IMR-90 (cell line): ENCODE measurements around the gene UNKL. TPM values are rescaled to one million over a fixed set of nuclear protein-coding genes. Genes with fewer than 3 reads are reported as not detected.

ENCODE experiments used
- ATAC-seq: fragments of 200-7000 bp; cut with Tn5 transposase; 2 replicates; pipeline ENCODE4 v1.9.1; 2020; ENCODE audit warnings: low read depth, mild to moderate bottlenecking, moderate library complexity
- BruUV-seq: library from RNA; stranded (reverse); fragments of 400-500 nt; replicated peaks from 2 replicates; lab custom pipeline; 2021; lab: Mats Ljungman, UMichigan
- CTCF ChIA-PET: fragments of 300-600 bp; formaldehyde crosslinking; extraction: SDS; loops from one replicate; lab custom pipeline; 2021; ENCODE audit warnings: antibody characterized with exemption; lab: Yijun Ruan, JAX
- POLR2A ChIA-PET: fragments of 300-600 bp; sonication (Branson Sonifier 250); formaldehyde crosslinking; loops from one replicate; lab custom pipeline; 2022; ENCODE audit warnings: antibody characterized with exemption; ENCODE audit not compliant: unreplicated experiment; lab: Charles Lee
- DNase-seq: peaks from one replicate; pipeline ENCODE4 v3.0.0; 2013
- H2AFZ ChIP-seq: replicated peaks from 2 replicates; pipeline ENCODE3; 2013; ENCODE audit warnings: low read length, mild to moderate bottlenecking; ENCODE audit not compliant: poor library complexity
- H2AK5ac ChIP-seq: 2 replicates; pipeline ENCODE4 v1.6.1; 2013; ENCODE audit warnings: low read depth, low read length, inconsistent platforms
- H2AK9ac ChIP-seq: replicated peaks from 2 replicates; pipeline ENCODE3; 2013; ENCODE audit warnings: mild to moderate bottlenecking, low read depth, low read length, moderate library complexity; ENCODE audit not compliant: poor library complexity
- H2BK120ac ChIP-seq: 2 replicates; pipeline ENCODE4 v1.6.1; 2013; ENCODE audit warnings: low read depth, low read length, inconsistent platforms
- H2BK15ac ChIP-seq: 3 replicates; pipeline ENCODE4 v1.6.1; 2013; ENCODE audit warnings: low read depth, low read length, inconsistent platforms
- H2BK20ac ChIP-seq: 2 replicates; pipeline ENCODE4 v1.6.1; 2013; ENCODE audit warnings: low read depth, mild to moderate bottlenecking, inconsistent platforms, low read length, moderate library complexity
- H2BK5ac ChIP-seq: 2 replicates; pipeline ENCODE4 v1.6.1; 2013; ENCODE audit warnings: mild to moderate bottlenecking, low read depth, low read length, inconsistent platforms; ENCODE audit not compliant: poor library complexity, severe bottlenecking
- H3K14ac ChIP-seq: replicated peaks from 2 replicates; pipeline ENCODE4 v1.6.1; 2013; ENCODE audit warnings: low read depth, low read length, inconsistent platforms
- H3K18ac ChIP-seq: 2 replicates; pipeline ENCODE4 v1.6.1; 2013; ENCODE audit warnings: low read depth, low read length, control low read depth
- H3K23ac ChIP-seq: 2 replicates; pipeline ENCODE4 v1.6.1; 2013; ENCODE audit warnings: low read depth, low read length, inconsistent platforms
- H3K27ac ChIP-seq: 2 replicates; pipeline ENCODE4 v1.5.1; 2013; ENCODE audit warnings: mild to moderate bottlenecking, control low read depth, low read length; ENCODE audit not compliant: insufficient read depth
- H3K27me3 ChIP-seq: 2 replicates; pipeline ENCODE4 v1.6.1; 2013; ENCODE audit warnings: low read length; ENCODE audit not compliant: control insufficient read depth, insufficient read depth
- H3K36me3 ChIP-seq: 2 replicates; pipeline ENCODE4 v1.6.1; 2013; ENCODE audit warnings: low read length, mixed read lengths; ENCODE audit not compliant: control insufficient read depth, insufficient read depth
- H3K4ac ChIP-seq: 2 replicates; pipeline ENCODE4 v1.6.1; 2013; ENCODE audit warnings: low read depth, low read length, inconsistent platforms
- H3K4me1 ChIP-seq: 2 replicates; pipeline ENCODE4 v1.6.1; 2013; ENCODE audit warnings: low read length, mixed read lengths; ENCODE audit not compliant: control insufficient read depth, insufficient read depth
- H3K4me2 ChIP-seq: 2 replicates; pipeline ENCODE4 v1.6.1; 2013; ENCODE audit warnings: low read depth, mild to moderate bottlenecking, control low read depth, low read length, moderate library complexity
- H3K4me3 ChIP-seq: 2 replicates; pipeline ENCODE4 v1.5.1; 2013; ENCODE audit warnings: low read depth, mild to moderate bottlenecking, control low read depth, low read length, moderate library complexity; ENCODE audit not compliant: insufficient read depth
- H3K56ac ChIP-seq: 2 replicates; pipeline ENCODE4 v1.6.1; 2013; ENCODE audit warnings: low read length, inconsistent platforms; ENCODE audit not compliant: insufficient read depth; ENCODE audit errors: extremely low read depth
- H3K79me1 ChIP-seq, 2 experiments: 2 replicates each; pipeline ENCODE4 v1.6.1; 2013; ENCODE audit warnings: low read length in 2 of 2, inconsistent platforms in 1 of 2, low read depth in 1 of 2
- H3K9ac ChIP-seq: 2 replicates; pipeline ENCODE4 v1.6.1; 2013; ENCODE audit warnings: low read depth, low read length, control low read depth
- H3K9me1 ChIP-seq: 2 replicates; pipeline ENCODE4 v1.6.1; 2013; ENCODE audit warnings: low read length, inconsistent platforms; ENCODE audit not compliant: insufficient read depth
- H3K9me3 ChIP-seq: 2 replicates; pipeline ENCODE4 v1.6.1; 2013; ENCODE audit warnings: low read length; ENCODE audit not compliant: control insufficient read depth, insufficient read depth
- H4K20me1 ChIP-seq: 2 replicates; pipeline ENCODE4 v1.6.1; 2013; ENCODE audit warnings: low read length, inconsistent platforms; ENCODE audit not compliant: insufficient read depth
- H4K5ac ChIP-seq: 2 replicates; pipeline ENCODE4 v1.6.1; 2013; ENCODE audit warnings: mild to moderate bottlenecking, low read depth, low read length, control low read depth
- H4K8ac ChIP-seq, 2 experiments: 2 replicates each; pipeline ENCODE4 v1.6.1; 2013; ENCODE audit warnings: low read depth in 2 of 2, low read length in 2 of 2, control low read depth in 1 of 2, inconsistent platforms in 1 of 2
- H4K91ac ChIP-seq: 2 replicates; pipeline ENCODE4 v1.6.1; 2013; ENCODE audit warnings: low read depth, low read length, inconsistent platforms; ENCODE audit not compliant: insufficient read depth
- CEBPB ChIP-seq: IDR thresholded peaks from 2 replicates; pipeline ENCODE4 v1.6.1; 2012; ENCODE audit warnings: low read depth, low read length, improper control_type of control experiment
- POLR2A ChIP-seq: IDR thresholded peaks from 2 replicates; pipeline ENCODE4 v1.6.1; 2012; ENCODE audit warnings: mild to moderate bottlenecking, low read depth, low read length
- RFX5 ChIP-seq: IDR thresholded peaks from 2 replicates; pipeline ENCODE4 v1.8.0; 2012; ENCODE audit warnings: low read depth, mild to moderate bottlenecking, low read length, moderate library complexity
- WGBS, 2 experiments: methylation state at CpG; one replicate each; pipeline versions ENCODE4 v1.1.5 to v1.1.7; 2013; ENCODE audit warnings: missing lambda C conversion rate in 2 of 2; ENCODE audit not compliant: insufficient read length in 1 of 2; ENCODE audit errors: extremely low coverage in 2 of 2; 5-methylcytosine and 5-hydroxymethylcytosine counted together
- dilution Hi-C: fragments of 300-500 bp; cut with HindIII; formaldehyde crosslinking; loops from one replicate; pipeline ENCODE4 v1.14.3; 2018; ENCODE audit warnings: low sequenced_read_pairs; ENCODE audit not compliant: unreplicated experiment
- in situ Hi-C: fragments of 300-500 bp; cut with MboI; formaldehyde crosslinking; loops from 3 replicates; pipeline ENCODE4 v1.14.3; 2019; ENCODE audit warnings: low sequenced_read_pairs, inconsistent platforms, mixed read lengths
- intact Hi-C: fragments of 100-400 bp; cut with micrococcal nuclease; formaldehyde crosslinking; loops from 2 replicates; pipeline ENCODE4 v1.10.0; 2022
- polyA plus RNA-seq, 3 experiments: library from polyadenylated mRNA; depleted of rRNA; stranded (reverse); fragments of >200 nt; gene quantifications; 2 replicates each; pipeline ENCODE4 v1.2.3, GENCODE V29; 2012; ENCODE audit warnings: low replicate concordance in 1 of 3
- total RNA-seq: library from RNA; depleted of rRNA; stranded (reverse); fragments of >200 nt; gene quantifications from 2 replicates; pipeline ENCODE4 v1.2.3, GENCODE V29; 2012
- TF ChIP-seq, protein P1 (sequence below): fragments of 150-350 bp; IDR thresholded peaks from 2 replicates; pipeline ENCODE4 v1.6.1; 2017; ENCODE audit warnings: mild to moderate bottlenecking, antibody characterized with exemption, low read length, low read depth

The UNKL gene
- total and polyA plus RNA-seq, 2 of the 4 experiments (the other 2 are of a cell fraction): 4.1 to 13.3 TPM

DNA sequence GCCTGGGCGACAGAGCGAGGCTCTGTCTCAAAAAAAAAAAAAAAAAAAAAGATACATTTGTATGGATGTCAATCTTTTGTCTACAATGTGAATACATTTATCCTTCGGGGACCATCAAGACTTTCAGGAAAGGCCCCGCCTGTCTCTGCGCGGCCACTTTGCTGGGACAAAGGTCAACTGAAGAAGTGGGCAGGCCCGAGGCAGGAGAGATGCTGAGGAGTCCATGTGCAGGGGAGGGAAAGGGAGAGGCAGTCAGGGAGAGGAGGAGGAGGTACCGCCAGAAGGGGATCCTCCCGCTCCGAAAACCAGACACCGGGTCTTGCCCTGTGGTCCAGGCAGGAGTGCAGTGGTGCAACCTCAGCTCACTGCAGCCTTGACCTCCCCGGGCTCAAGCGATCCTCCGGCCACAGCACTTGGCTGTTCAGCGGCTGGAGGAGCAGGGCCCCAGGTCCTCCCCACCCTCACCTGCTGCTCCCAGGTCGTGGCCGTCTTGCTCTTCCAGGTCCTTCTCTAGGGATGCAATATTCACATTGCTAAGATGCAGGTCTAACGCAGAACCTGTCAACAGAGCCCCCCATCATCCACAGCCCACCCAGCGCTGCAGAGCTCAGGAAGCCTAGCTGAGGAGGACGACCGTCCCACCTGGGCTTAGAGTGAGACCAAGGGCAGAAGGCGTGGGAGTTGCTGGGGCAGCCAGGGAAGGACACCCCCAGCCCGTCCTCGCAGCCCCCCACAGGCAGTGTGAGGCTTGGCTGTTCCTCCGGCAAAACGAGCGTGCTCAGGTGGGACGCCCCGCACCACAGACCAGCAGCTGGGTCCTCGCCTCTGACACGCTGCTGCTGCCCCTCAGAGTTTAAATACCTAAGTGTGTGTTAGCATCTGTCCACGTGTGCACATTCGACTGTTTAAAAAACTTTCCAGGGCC, 43.2 kb downstream of the UNKL start (continued):
- TF ChIP-seq, protein P1, sequence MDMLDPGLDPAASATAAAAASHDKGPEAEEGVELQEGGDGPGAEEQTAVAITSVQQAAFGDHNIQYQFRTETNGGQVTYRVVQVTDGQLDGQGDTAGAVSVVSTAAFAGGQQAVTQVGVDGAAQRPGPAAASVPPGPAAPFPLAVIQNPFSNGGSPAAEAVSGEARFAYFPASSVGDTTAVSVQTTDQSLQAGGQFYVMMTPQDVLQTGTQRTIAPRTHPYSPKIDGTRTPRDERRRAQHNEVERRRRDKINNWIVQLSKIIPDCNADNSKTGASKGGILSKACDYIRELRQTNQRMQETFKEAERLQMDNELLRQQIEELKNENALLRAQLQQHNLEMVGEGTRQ: no peak

DNA sequence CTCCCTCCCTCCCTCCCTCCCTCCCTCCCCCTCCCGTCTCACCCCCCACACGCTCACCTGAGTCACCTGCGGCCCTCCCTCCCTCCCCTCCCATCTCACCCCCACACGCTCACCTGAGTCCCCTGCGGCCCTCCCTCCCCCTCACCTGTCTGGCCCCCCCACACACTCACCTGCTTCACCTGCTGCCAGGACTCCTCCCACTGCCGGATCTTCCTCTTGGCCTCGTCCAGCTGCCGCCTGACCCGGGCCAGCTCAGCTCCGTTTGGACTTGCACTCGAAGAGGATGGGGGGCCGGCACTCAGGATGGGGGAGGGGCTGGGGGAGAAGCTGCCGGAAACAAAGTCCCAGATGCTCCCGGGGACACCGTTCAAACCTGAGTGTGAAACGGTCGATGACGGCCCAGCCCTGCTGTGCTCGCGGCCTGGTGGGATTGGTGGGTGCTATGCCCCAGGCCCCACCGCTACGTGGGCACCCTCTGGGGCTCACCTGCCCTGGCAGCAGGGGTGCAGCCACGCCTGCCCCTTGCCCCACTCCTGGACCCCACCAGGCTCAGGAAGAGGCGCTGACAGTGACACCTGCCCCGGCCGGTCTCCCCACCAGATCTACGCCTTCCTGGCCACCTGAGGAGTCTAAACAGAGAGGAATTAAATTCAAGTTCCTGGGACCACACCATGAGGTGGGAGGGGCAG, 46.9 kb downstream of the UNKL start:
- intact Hi-C loops (no loop called here), dilution Hi-C loops (no loop called here), in situ Hi-C loops (no loop called here)
- Histone ChIP-seq H4K5ac (no peak overlapping the region), H3K9me3 (no peaks in the 10 kb centered on the region), H3K27ac (no peak overlapping the region), H4K20me1 (peaks cover 4% of the 10 kb centered on the region; the same call in 1 of the 2 replicates), H3K18ac (no peak overlapping the region), H2BK5ac (no peak overlapping the region), H3K9ac (no peak overlapping the region), H3K27me3 (no peaks in the 10 kb centered on the region), H3K14ac (no peak overlapping the region), H3K4me2 (no peak overlapping the region), H3K36me3 (peaks cover 50% of the 10 kb centered on the region), H2AFZ (no peak overlapping the region), H2AK9ac (no peak overlapping the region), H3K9me1 (no peaks in the 10 kb centered on the region), H4K91ac (no peak overlapping the region), H4K8ac (no peak overlapping the region), H3K23ac (no peak overlapping the region), H2BK20ac (no peak overlapping the region), H3K56ac (no peak overlapping the region), H2BK15ac (no peak overlapping the region), H3K79me1 (peaks cover 2 to 20% of the 10 kb centered on the region in 2 experiments; a peak in 3 of 4 replicates), H3K4ac (no peak overlapping the region), H2AK5ac (no peak overlapping the region), H2BK120ac (no peak overlapping the region), H3K4me1 (no peaks in the 10 kb centered on the region), H3K4me3 (no peak overlapping the region)
- TF ChIP-seq CEBPB (no peak), POLR2A (no peak), RFX5 (no peak)
- ChIA-PET POLR2A (no interaction called here), CTCF (no interaction called here)
- DNase-seq (no peak), ATAC-seq (no peak)
- BruUV-seq: no TSS peak
- WGBS, 2 experiments: 100% methylated on average over 1 of the region's 27 CpGs; no CpG with 5 or more reads in 1 of the 2 experiments
